NB4 (cell line): ENCODE results near the gene MACO1.

Experiments used
- CTCF ChIP-seq: IDR thresholded peaks from one replicate; pipeline ENCODE4 v1.5.1; 2012; ENCODE audit warnings: low read depth, low read length
- MAX ChIP-seq: IDR thresholded peaks from 2 replicates; pipeline ENCODE4 v1.6.1; 2011; ENCODE audit warnings: low read depth, low read length
- MYC ChIP-seq: IDR thresholded peaks from 2 replicates; pipeline ENCODE4 v1.6.1; 2011; ENCODE audit warnings: low read depth, low read length
- POLR2A ChIP-seq: IDR thresholded peaks from 2 replicates; pipeline ENCODE4 v1.6.1; 2011; ENCODE audit warnings: mild to moderate bottlenecking; ENCODE audit not compliant: insufficient read length; ENCODE audit errors: extremely low read depth

- TF ChIP-seq CTCF (no peak), POLR2A (no peak), MAX (no peak), MYC (no peak)
Measured at GRCh38 chr1:25543005-25543424, 112.3 kb downstream of the MACO1 start.
